ENCODE results near the gene SRRM3. TPM values are rescaled to one million over a fixed set of nuclear protein-coding genes. Genes with fewer than 3 reads are reported as not detected.

The SRRM3 gene
- total RNA-seq, 3 donors from 2014 or later (not counting 1 experiment from before 2014, with no cell fraction given) = not detected

- Mint-ChIP-seq H3K4me3 (no peak overlapping the region), H3K36me3 (no peaks in the 10 kb centered on the region), H3K4me1 (no peaks in the 10 kb centered on the region), H3K27me3 (ENCODE audit: low read depth in 2 of 2) (peaks cover 7 to 34% of the 10 kb centered on the region in 2 donors), H3K27ac (no peak overlapping the region), H3K9me3 (no peaks in the 10 kb centered on the region)
- WGBS (ENCODE audit: insufficient coverage) = 5% methylated on average over 25 of the region's 28 CpGs
- Histone ChIP-seq H3K27ac (ENCODE audit: low read length) (no peak overlapping the region), H3K9me3 (ENCODE audit: control insufficient read depth, insufficient read depth, low read length) (no peaks in the 10 kb centered on the region), H3K4me3 (ENCODE audit: low read length) (no peak overlapping the region), H3K36me3 (ENCODE audit: control insufficient read depth, insufficient read depth, low read length) (no peaks in the 10 kb centered on the region), H3K27me3 (ENCODE audit: control insufficient read depth, insufficient read depth, low read length) (peaks cover 7% of the 10 kb centered on the region), H3K4me1 (ENCODE audit: control insufficient read depth, insufficient read depth, low read length) (peaks cover 5% of the 10 kb centered on the region)
- no peak for TF ChIP-seq CTCF (IDR thresholded peaks at IDR 0.05)
- ATAC-seq = peak; percentile 84 to 91 (median 90)
- intact Hi-C loops (cut with micrococcal nuclease) = no loop called here
- DNase-seq = peak; percentile 31 to 68
Measured at GRCh38 chr7:76260171-76260703, 58.5 kb downstream of the SRRM3 start.

- H3K36me3 Mint-ChIP-seq = no peaks in the 10 kb centered on the region
- no peak overlapping the region for H3K27ac ChIP-seq (ENCODE audit: low read length)
- H3K36me3 ChIP-seq (ENCODE audit: control insufficient read depth, insufficient read depth, low read length) = no peaks in the 10 kb centered on the region
- H3K4me3 ChIP-seq (ENCODE audit: low read length) = no peak overlapping the region
- H3K27me3 Mint-ChIP-seq (ENCODE audit: low read depth in 2 of 2) = peaks cover 0 to 31% of the 10 kb centered on the region in 2 donors
- H3K27ac Mint-ChIP-seq = no peak overlapping the region
- intact Hi-C loops (cut with micrococcal nuclease) = no loop called here
- H3K4me1 ChIP-seq (ENCODE audit: control insufficient read depth, insufficient read depth, low read length) = peaks cover 5% of the 10 kb centered on the region
- 94% methylated on average over 11 of the region's 11 CpGs for WGBS (ENCODE audit: insufficient coverage)
- TF ChIP-seq CTCF (IDR thresholded peaks at IDR 0.05) = no peak
- peaks cover 7% of the 10 kb centered on the region for H3K27me3 ChIP-seq (ENCODE audit: control insufficient read depth, insufficient read depth, low read length)
- ATAC-seq (no peak), DNase-seq (no peak)
- H3K9me3 Mint-ChIP-seq = no peaks in the 10 kb centered on the region
- H3K4me3 Mint-ChIP-seq = no peak overlapping the region
- no peaks in the 10 kb centered on the region for H3K4me1 Mint-ChIP-seq
- no peaks in the 10 kb centered on the region for H3K9me3 ChIP-seq (ENCODE audit: control insufficient read depth, insufficient read depth, low read length)
Measured at GRCh38 chr7:76261329-76261728, 59.6 kb downstream of the SRRM3 start.

GRCh38 chr7:76261931-76262330 lies 60.2 kb downstream of the SRRM3 start:
- Mint-ChIP-seq H3K36me3 (no peaks in the 10 kb centered on the region), H3K4me1 (no peaks in the 10 kb centered on the region), H3K9me3 (no peaks in the 10 kb centered on the region), H3K27me3 (ENCODE audit: low read depth in 2 of 2) (peaks cover 0 to 30% of the 10 kb centered on the region in 2 donors), H3K4me3 (no peak overlapping the region), H3K27ac (no peak overlapping the region)
- intact Hi-C loops (cut with micrococcal nuclease) = loop anchor here (2.0 kb wide), 1 partner anchor 83 kb away; no protein-coding TSS in a partner anchor
- DNase-seq (no peak), ATAC-seq (no peak)
- Histone ChIP-seq H3K36me3 (ENCODE audit: control insufficient read depth, insufficient read depth, low read length) (no peaks in the 10 kb centered on the region), H3K27me3 (ENCODE audit: control insufficient read depth, insufficient read depth, low read length) (peaks cover 9% of the 10 kb centered on the region), H3K9me3 (ENCODE audit: control insufficient read depth, insufficient read depth, low read length) (no peaks in the 10 kb centered on the region), H3K4me1 (ENCODE audit: control insufficient read depth, insufficient read depth, low read length) (peaks cover 8% of the 10 kb centered on the region), H3K27ac (ENCODE audit: low read length) (no peak overlapping the region), H3K4me3 (ENCODE audit: low read length) (no peak overlapping the region)
- TF ChIP-seq CTCF (IDR thresholded peaks at IDR 0.05) = no peak
- 75% methylated on average over 4 of the region's 4 CpGs for WGBS (ENCODE audit: insufficient coverage)

Measured in natural killer cell (primary cell).